Nephron progenitor cell (in vitro differentiated cells): Measurements from ENCODE around the gene PTMA.

Experiments
- DNase-seq: peaks from one replicate; pipeline ENCODE4 v3.0.0; 2021
- H3K27ac Mint-ChIP-seq: 2 replicates; pipeline ENCODE4 v1.8.0; 2021; ENCODE audit warnings: mild to moderate bottlenecking, moderate library complexity, mixed read lengths
- H3K27me3 Mint-ChIP-seq: 2 replicates; pipeline ENCODE4 v1.8.0; 2021; ENCODE audit warnings: mild to moderate bottlenecking, low read depth, mixed read lengths; ENCODE audit not compliant: poor library complexity
- H3K36me3 Mint-ChIP-seq: 2 replicates; pipeline ENCODE4 v1.8.0; 2021; ENCODE audit warnings: low read depth, mixed read lengths
- H3K4me1 Mint-ChIP-seq: 2 replicates; pipeline ENCODE4 v1.8.0; 2021; ENCODE audit warnings: mixed read lengths
- H3K4me3 Mint-ChIP-seq: 2 replicates; pipeline ENCODE4 v1.8.0; 2021; ENCODE audit warnings: mild to moderate bottlenecking, moderate library complexity, mixed read lengths
- H3K9me3 Mint-ChIP-seq: 2 replicates; pipeline ENCODE4 v1.8.0; 2021; ENCODE audit warnings: mild to moderate bottlenecking, moderate library complexity, mixed read lengths
- CTCF ChIP-seq: fragments of 200-600 bp; sonication (generic); IDR thresholded peaks from 2 replicates; pipeline ENCODE4 v1.5.0; 2021; ENCODE audit warnings: antibody characterized with exemption

PTMA gene

GRCh38 chr2:231680285-231680991 lies 27.9 kb upstream of the PTMA start:
- peak overlapping the region; percentile 81 for H3K27ac Mint-ChIP-seq
- peak overlapping the region; percentile 50 for H3K4me3 Mint-ChIP-seq
- no peak for DNase-seq
- H3K9me3 Mint-ChIP-seq: no peaks in the 10 kb centered on the region
- H3K4me1 Mint-ChIP-seq: peaks cover 58% of the 10 kb centered on the region
- no peaks in the 10 kb centered on the region for H3K36me3 Mint-ChIP-seq
- H3K27me3 Mint-ChIP-seq: peaks cover 4% of the 10 kb centered on the region
- no peak for TF ChIP-seq CTCF

GRCh38 chr2:231680992-231681852 lies 27.1 kb upstream of the PTMA start:
- H3K4me3 Mint-ChIP-seq: peak overlapping the region; percentile 80
- peaks cover 54% of the 10 kb centered on the region for H3K4me1 Mint-ChIP-seq
- DNase-seq: peak; percentile 94
- peak overlapping the region; percentile 98 for H3K27ac Mint-ChIP-seq
- H3K36me3 Mint-ChIP-seq: no peaks in the 10 kb centered on the region
- no peak for TF ChIP-seq CTCF
- no peaks in the 10 kb centered on the region for H3K9me3 Mint-ChIP-seq
- peaks cover 4% of the 10 kb centered on the region for H3K27me3 Mint-ChIP-seq

- peaks cover 63% of the 10 kb centered on the region for H3K4me1 Mint-ChIP-seq
- no peak for TF ChIP-seq CTCF
- H3K27me3 Mint-ChIP-seq: peaks cover 4% of the 10 kb centered on the region
- H3K4me3 Mint-ChIP-seq: peak overlapping the region; percentile 66
- H3K9me3 Mint-ChIP-seq: no peaks in the 10 kb centered on the region
- DNase-seq: no peak
- peak overlapping the region; percentile 98 for H3K27ac Mint-ChIP-seq
- no peaks in the 10 kb centered on the region for H3K36me3 Mint-ChIP-seq
Observed at GRCh38 chr2:231682603-231683291, 25.6 kb upstream of the PTMA start.

- DNase-seq: no peak
- Mint-ChIP-seq H3K4me3 (no peak overlapping the region), H3K27ac (peak overlapping the region; percentile 75), H3K9me3 (no peaks in the 10 kb centered on the region), H3K36me3 (no peaks in the 10 kb centered on the region), H3K4me1 (peaks cover 68% of the 10 kb centered on the region), H3K27me3 (peaks cover 4% of the 10 kb centered on the region)
- TF ChIP-seq CTCF: no peak
Observed at GRCh38 chr2:231683292-231684235, 24.8 kb upstream of the PTMA start.
